Spleen (tissue), 7 donors: ENCODE data around the gene CRYBG1.

ENCODE experiments used
- POLR2A ChIP-seq, 3 donors: fragments of 450-650 bp; IDR thresholded peaks; one replicate each; pipeline ENCODE4 v1.5.1; 2017; ENCODE audit warnings: antibody characterized with exemption in 3 of 3, mild to moderate bottlenecking in 1 of 3
- POLR2AphosphoS5 ChIP-seq, 3 donors: sonication (generic); formaldehyde crosslinking; IDR thresholded peaks; one replicate each; pipeline ENCODE4 v1.5.1; 2017; ENCODE audit warnings: antibody characterized with exemption in 3 of 3
- TF ChIP-seq, protein P1 (sequence below), 11 experiments: fragments of 200-600 bp in 7 of 11; fragments of 450-650 bp in 4 of 11; sonication (generic) in 4 of 11; IDR thresholded peaks in 8 of 11; conservative IDR thresholded peaks in 3 of 11; 1 replicate in 7 of 11; 2 replicates in 4 of 11; pipeline versions ENCODE4 v1.4.0 to v1.8.0; 2016 to 2021; ENCODE audit warnings: antibody characterized with exemption in 11 of 11, inconsistent platforms in 4 of 11, mild to moderate bottlenecking in 1 of 11
- donor health status: DM: no; HTN: no; CAD: no; lungs with moderate emphysema.
- donor health status: DM: no; HTN: no; CAD: no.
- donor health status: DM: no; HTN: no; CAD: no.

DNA sequence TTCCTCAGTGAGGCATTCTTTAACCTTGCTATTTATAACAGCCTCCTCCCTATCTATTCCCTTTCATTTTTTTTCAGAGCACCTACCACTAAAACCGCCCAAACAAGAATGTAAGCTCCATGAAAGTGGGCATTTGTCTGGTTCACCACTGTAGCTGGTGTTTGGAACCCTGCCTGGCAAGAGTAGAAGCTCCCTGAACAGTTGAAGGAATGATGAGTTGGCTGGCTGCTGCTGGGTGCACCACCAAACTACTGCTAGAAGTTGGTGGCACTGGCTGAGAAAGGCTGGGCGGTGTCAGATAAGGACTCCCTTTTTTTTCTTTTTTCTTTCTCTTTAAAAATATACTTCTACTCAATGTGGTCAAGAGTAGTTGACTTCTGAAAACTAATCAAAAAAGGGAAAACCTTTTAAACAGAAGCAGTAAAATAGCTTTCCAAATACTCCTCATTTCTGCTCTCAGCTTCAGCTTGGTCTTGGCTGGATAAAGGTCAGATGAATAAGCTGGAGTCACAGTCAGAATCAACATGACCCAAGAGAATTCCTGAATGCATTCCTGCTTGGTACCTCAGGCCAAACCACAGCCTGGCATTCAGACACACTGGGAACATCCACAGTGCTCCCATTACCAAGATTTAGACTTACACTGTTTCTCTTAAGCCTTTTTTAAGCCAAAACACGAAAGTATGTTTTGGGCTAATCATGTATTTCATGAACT lies 230.8 kb downstream of the CRYBG1 start:
- TF ChIP-seq POLR2AphosphoS5 (IDR thresholded peaks at IDR 0.05), result no peak
- no peak for TF ChIP-seq POLR2A (IDR thresholded peaks at IDR 0.05)
- TF ChIP-seq, protein P1, sequence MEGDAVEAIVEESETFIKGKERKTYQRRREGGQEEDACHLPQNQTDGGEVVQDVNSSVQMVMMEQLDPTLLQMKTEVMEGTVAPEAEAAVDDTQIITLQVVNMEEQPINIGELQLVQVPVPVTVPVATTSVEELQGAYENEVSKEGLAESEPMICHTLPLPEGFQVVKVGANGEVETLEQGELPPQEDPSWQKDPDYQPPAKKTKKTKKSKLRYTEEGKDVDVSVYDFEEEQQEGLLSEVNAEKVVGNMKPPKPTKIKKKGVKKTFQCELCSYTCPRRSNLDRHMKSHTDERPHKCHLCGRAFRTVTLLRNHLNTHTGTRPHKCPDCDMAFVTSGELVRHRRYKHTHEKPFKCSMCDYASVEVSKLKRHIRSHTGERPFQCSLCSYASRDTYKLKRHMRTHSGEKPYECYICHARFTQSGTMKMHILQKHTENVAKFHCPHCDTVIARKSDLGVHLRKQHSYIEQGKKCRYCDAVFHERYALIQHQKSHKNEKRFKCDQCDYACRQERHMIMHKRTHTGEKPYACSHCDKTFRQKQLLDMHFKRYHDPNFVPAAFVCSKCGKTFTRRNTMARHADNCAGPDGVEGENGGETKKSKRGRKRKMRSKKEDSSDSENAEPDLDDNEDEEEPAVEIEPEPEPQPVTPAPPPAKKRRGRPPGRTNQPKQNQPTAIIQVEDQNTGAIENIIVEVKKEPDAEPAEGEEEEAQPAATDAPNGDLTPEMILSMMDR (IDR thresholded peaks at IDR 0.05 in 8 of 11, conservative IDR thresholded peaks at IDR 0.05 in 3 of 11), result no peak
